Stimulated activated CD4-positive, alpha-beta T cell treated with anti-CD3 and anti-CD28 coated beads, Interleukin-2, amount 100 ng/mL, for 4 hours (primary cell): ENCODE data around the gene FANCD2.
A peak's percentile ranks its signal among the peaks of the same experiment; 100 is the strongest.
"Not testable (repeated sequence)": the region's sequence is repeated elsewhere in the genome, so short reads cannot be mapped to it uniquely, and the experiment has no call there.

ENCODE experiments used
- DNase-seq: peaks from one replicate; pipeline ENCODE4 v3.0.0-alpha.2; 2020; ENCODE audit warnings: low read depth

The FANCD2 gene

DNA sequence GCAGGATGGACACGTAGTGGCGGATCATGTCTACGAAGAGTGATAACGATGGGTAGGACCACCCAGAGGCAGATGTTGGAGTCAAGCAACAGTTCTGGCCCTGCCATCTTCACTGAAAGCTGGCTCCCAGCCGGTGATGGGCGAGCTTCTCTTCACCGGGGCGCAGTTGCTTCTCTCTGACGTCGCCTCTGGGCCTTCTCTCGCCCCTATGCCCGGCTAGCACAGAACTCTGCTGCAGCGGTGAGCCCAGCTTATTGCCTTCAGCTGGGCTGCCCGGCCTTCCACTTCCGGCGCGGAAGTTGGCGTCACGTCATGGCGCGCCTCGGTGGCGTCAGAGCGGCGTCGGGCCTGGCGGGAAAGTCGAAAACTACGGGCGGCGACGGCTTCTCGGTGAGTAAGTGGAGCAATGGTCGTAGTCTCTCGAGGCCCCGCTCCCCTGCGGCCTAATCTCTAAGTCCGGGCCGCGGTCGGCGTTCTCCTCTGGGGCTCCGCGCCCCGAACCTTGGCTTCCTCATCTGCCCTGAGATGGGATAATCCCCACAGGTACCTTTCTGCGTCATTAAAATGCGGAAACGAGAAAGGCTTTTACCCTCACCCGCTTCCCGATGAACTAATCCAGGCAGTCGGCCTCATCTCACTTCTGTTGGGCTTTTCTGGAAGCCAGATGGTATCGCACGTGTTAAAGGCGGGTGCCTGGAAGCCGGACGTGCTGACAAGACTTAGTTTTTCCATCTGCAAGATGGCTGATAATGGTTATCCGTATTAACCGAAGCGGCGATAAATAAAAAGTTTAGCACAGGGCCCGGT, at the start of gene FANCD2:
FANCD2 (plus strand) TSS at position 354 of the 807 bp plus-strand sequence. CDS start 2,221 bp downstream, outside the sequence.
- DNase-seq: peak; percentile 88

DNA sequence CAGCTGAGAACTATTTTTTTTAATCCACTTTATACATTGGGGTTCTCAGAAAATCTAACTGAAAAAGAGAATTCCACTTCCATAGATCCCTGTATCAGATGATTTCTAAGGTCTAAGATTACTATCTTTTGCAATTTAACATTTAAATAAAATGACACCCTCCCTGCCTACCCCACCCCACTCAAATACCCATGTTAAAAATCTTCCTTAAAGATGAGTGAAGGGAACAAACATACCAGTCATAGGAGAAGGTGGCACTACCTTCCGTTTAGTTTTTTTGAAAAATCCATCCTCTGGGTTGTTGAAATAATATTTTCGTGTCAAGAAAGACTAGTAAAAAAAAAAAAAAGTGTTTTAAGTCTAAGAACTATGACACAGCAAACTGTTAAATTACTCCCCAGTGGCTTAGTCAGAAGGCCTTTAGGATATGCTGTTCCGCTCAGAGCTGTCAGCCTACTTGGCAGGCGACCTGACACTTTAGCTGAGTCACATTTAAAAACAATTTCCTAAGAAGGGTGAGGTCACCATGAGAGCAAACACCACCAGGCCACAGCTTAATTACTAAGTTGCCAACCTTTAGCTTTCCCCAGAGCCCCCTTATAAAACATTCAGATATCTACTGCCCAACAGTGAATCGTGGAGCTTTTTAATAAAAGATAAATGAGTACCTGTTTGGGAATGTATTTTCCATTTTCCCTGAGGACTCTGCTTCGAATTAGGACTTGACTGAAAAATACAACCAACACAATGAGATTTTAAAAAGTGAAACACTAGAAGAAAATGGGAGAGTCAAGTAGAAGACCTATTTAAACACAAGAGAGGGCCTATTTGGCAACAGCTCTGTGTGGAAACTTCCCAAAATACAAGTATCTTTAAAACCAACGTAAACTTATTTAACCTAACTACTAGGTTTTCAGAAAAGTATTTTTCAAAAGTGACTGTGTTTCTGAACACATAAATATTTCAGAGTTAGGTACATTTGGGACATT, 49.2 kb upstream of the FANCD2 start:
- no peak for DNase-seq

DNA sequence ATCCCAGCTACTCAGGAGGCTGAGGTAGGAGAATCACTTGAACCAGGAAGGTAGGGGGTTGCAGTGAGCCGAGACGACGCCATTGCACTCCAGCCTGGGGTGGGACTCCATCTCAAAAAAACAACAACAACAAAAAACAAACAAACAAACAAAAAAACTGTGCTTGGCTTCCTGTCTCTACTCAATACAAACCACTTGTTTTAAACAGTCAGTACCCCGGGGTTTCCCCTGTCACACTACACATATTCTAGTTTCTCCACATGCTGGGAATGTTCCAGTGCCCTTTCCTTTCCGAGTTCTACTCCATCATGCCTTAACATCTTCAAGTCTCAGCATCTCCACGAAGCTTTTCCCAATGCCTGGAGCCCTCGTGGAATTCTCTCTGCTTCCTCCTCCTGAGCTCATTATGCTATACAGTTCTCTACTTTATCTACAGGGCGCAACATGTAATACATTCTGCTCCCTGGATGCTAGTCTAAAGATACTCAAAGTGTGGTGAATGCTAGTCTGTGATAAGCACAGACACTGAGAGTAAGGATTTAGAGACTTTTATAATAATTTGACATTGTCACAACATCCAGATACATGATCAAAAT, 47.4 kb upstream of the FANCD2 start:
- no peak for DNase-seq

DNA sequence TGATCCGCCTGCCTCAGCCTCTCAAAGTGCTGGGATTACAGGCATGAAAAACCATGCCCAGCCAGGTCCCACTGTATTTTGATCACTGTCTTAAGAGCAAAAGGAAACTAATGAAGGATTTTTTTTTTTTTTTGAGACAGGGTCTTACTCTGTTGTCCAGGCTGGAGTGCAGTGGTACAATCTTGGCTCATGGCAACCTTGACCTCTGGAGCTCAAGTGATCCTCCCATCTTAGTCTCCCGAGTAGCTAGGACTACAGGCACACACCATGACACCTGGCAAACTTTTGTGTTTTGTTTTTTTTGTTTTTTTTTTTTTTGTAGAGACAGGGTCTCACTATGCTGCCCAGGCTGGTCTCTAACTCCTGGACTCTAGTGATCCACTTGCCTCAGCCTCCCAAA, 46.0 kb upstream of the FANCD2 start:
- no peak for DNase-seq

DNA sequence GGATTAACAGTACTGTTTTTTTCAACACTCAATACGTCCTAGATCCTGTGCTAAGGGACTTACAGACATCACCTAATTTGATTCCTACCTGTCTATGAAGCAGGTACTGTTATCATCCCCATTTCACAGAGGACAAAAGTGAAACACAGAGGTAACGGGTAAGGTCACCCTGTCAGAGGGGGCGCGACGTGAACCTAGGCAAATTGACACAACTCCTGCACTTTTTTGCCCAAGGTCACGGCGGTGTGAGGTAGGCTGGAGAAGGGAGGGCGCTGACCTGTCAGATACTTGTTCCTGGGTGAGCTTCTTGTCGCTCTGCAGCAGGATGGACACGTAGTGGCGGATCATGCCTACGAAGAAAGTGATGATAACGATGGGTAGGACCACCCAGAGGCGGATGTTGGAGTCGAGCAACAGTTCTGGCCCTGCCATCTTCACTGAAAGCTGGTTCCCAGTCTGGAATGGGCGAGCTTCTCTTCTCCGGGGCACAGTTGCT, 40.0 kb upstream of the FANCD2 start:
- DNase-seq: no peak

DNA sequence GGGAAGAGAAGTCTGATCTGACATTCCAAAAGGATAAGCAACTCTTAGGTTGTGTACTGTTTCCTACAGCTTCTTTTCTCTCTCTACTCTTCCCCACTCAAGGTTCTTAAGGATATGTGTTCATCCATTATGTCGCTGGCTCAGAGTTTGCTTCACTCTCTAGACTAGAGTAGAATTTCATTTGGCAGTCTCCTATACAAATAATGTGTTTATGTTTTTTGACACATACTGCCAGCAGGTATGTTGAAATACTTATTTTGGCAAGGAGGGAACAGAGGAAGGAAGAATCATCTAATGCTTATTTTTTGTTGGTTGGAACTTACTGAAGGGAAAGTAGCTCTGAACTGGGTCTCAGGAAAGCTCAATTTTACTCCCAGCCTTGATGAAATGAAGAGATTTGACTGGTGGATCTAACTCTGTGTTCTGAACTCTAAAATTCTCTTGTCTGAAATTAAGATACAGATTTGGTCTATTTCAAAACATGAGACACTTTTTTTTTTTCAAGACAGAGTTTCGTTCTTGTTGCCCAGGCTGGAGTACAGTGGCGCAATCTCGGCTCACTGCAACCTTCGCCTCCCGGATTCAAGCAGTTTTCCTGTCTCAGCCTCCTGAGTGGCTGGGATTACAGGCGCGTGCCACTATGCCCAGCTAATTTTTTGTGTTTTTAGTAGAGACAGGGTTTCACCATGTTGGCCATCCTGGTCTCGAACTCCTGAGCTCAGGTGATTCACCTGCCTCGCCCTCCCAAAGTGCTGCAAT, 32.0 kb upstream of the FANCD2 start:
- DNase-seq: no peak

DNA sequence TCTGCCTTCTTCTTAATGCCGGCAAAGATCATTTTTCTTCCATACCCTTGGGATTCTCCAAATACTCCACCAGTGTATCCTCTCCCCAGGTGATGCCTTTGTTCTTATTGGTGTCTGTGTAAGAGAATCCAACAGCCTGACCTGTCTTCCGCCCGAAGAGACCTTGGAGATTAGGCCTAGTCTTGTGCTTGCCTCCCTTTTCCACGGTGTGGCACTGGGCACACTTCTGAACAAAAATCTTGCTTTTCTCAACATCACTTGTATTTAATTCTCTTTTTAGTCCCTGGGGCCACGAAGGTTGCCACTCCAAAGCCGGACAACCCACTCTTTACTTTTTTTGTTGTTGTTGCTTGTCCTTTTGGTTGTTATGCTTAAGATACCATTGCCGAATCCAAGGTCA, 25.6 kb upstream of the FANCD2 start:
- no peak for DNase-seq

DNA sequence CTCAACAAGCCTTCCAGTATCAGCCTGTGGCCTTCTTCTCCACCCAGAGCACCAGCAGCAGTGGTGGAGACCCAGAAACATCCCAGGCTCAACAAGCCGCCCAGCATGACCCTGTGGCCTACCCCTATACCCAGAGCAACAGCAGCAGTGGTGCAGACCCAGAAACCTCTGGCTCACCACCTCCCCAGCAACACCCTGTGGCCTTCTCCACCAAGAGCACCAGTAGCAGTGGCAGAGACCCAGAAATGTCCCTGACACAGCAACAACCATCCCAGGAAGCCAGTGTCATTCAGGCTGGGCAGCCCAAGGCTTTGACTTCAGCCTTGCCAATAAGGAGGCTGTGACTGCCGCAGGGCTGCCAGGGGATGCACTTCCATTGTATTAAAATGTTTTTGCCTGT, 23.3 kb upstream of the FANCD2 start:
- DNase-seq: no peak

DNA sequence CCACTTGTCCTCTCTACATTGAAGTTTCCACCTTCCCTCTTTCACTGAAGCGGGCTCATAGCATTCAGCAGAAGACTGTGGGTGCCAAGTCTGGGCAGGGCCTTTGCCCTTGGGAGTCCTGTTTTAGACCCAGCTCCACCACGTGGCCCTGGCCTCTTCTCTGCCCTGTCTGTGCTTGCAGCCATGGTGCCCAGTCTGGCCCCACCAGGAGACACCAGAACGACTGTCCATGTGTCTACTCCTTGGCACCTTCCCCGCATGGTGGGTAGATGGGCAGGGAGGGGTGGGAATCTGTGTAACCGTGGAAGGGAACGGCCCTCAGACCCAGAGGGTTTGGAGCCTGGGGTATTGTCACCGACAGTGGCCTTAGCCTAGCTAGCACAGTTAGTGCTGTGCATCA, 21.7 kb upstream of the FANCD2 start:
- DNase-seq: no peak

DNA sequence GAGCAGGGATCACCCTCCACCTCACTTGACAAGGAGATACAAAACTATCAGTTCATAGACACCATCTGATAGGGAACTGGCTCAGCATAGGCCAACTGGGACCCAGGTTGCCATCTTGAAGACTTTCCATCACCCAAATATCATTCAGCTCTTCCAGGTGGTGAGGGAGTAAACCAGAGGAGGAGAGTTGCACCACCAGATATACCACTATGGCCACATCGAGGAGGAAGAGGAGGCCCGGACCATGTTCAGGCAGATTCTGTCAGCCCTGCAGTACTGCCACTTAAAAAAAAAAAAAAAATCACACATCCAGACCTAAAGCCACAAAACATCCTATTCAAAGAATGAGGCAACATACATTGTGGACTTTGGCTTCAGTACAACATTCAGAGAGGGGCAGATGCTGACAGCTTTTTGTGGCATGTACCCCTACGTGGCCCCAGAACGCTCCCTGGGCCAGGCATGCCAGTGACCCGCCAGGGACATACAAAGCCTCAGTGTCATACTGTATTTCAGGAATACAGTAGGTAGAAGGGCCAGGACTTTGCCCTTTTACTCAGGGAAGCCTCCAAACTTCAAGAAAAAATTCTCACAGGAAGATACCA, 21.2 kb upstream of the FANCD2 start:
- DNase-seq: no peak

DNA sequence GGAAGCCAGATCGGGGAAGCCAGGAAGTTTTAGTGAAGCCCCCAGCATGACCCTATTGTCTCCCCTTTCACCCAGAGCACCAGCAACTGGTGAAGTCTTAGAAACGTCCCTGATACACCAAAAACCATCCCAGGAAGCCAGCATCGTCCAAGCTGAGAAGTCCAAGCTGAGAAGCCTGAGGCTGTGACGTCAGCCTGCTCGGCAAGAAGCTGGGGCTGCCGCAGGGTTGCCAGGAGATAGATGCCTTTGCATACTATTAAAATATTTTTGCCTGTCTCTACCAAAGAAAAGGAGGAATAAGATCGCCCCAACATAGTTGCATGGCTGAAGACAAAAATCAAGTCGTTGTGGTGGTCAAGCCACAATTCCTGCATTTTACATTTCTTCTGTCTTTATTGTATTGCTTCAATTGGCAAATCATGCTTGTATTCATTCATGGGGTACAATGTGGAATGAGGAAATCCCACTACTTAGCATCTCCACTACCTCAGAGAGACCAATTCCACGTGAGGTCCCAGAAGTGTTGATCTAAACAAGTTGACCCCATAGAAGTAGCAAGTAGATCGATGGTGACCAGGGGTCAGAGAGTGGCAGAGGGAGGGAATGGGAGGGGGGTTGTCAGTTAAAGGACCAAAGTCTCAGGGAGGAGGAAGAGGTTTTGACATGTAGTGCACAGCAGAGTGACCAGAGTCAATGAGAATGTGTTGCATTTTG, 20.0 kb upstream of the FANCD2 start:
- no peak for DNase-seq

DNA sequence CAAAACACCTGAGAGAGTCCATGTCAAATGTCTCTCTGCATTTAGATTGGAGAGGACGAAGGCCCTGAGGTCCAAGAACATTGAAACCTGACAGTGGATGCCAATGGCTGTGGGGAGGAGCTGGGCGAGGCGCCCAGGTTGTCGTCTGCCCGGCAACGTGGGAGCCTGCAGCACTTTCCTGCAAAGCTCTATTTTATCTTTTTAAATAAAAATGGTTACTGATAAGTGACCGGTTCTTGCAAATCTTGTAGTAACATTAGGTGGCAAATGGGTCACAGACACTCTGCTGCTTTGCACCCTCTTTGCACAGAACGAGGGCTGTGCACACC, 19.5 kb upstream of the FANCD2 start:
- no peak for DNase-seq

DNA sequence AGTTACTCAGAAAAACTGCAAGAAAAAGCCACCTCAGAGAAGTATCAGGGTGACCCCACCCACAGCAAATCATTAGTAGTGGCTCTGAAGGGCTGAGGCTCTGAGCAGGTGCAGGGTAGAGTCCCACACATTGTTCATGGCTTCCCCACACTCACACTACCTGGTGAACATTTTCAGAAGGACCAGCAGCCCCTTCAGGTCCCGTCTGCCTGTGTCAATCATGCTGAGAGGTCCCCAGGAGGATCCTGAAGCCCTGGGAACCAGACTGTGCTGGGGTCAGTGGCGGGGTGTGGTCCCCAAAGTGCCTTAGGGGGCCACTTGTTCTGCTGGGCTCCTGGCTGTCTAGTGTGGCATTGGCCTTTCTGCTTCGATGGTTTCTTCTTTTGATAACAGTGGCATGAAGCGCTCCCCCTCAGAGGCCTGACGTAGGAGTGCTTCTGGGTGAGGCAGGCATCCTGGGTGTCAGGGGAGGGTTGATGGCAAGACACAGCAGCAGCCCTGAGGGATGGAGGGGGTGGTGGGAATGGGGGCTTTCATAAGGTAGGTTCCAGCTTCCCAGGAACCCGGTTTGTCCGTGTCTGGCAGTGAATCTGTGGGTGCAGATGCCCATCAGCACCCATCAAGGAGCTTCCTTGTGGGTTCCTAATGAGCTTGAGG, 19.0 kb upstream of the FANCD2 start:
- no peak for DNase-seq

DNA sequence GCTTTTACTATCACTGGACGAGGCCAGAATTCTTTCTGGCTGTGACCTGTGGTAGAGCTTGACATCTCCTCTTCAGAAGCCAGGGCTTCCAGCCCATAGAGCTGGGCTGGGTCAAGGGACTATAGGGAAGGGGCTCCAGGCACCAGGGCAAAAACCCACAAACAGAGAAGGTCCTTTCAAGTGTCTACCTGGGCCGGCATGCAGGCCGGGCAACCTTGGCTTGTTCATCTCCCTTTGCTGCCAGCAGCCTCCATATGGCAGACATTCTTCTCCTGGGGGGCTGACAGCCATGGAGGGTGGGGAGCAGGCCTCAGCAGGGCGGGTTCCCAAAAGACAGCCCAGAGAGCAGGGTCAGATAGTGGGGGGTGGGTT, 18.0 kb upstream of the FANCD2 start:
- not testable (repeated sequence) for DNase-seq

DNA sequence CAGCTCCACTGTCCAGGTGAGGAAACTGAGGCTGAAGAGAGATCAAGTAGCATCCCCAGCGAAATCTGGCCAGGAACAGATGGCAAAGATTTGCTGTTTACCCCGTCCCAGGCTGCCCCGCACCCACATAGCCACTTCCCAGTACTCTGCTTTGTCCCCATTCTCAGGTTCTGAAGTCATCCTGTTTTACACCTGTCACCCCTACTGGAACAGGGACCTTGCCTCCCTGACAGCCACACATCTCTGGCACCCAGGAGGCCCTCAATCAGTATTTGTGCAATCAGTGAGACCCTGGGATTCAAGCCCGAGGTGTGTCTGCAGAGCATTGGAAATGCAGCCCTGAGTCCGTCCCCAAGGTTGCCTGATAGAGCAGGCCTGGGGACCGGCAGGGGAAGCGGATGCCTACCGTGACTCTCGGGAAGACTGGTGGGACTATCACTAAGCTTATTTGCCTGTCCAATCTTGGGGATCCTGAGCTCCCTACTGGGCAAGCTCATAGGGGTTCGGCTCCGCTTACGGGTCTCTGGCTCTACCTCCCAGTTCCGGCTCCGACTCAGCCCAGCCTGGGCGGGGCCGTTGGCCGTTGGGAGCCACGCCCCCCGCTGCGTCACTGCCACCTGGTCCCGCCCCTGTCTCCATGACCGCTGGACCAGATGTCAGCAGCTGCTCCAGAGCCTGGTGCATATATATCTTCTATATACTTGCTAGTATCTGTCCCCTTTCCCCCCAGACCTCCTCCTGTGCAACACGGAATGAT, 17.5 kb upstream of the FANCD2 start:
- DNase-seq: peak; percentile 61

DNA sequence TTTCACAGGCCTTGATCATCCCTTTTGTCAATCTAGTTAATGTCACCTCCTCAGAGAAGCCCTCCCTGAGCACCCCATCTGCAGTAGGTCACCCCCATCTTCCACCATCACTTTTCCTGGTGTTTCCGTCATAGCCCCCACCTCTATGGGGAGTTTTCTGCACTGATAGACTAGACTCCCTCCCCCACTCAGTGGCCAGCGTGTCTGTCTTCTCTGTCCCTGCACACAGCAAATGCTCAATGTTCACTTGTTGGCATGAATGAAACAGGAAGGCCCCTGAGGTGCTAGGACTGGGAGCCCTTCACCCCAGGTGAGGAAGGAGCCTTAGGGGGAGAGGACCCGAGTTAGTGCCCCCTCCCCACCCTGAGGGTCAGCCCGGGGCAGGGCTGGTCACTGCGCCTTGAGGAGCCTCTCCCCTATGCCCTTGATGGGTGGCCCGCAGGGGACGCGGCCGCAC, 15.8 kb upstream of the FANCD2 start:
- no peak for DNase-seq

DNA sequence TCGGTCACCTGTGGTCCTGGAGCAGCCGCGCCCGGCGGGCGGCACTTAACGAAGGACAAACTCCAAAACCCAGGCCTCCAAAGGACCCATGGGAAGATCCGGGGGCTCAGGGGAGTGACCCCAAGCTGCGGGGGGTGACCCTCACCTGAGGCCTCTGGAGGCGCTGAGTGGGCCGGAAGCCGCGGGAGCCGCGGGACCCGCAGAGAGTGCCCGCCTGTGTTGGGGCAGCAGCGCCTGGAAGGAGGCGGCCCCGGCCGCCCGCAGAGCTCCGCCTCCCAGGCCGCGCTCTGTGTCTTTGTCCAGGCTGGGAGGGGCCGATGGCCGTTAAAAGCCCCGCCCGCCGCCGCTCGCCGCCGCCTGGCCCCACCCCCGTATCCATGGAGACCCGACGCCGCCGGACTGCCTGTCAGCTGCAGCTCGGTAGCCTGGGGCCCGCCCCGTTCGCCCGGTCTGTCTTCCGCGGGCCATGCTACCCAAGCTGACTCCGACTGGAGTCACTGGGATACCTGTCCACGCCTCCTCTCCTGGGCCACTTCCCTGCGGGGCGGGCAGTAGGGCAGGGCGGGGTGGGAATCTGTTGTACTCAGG, 15.3 kb upstream of the FANCD2 start:
- DNase-seq: peak; percentile 54

DNA sequence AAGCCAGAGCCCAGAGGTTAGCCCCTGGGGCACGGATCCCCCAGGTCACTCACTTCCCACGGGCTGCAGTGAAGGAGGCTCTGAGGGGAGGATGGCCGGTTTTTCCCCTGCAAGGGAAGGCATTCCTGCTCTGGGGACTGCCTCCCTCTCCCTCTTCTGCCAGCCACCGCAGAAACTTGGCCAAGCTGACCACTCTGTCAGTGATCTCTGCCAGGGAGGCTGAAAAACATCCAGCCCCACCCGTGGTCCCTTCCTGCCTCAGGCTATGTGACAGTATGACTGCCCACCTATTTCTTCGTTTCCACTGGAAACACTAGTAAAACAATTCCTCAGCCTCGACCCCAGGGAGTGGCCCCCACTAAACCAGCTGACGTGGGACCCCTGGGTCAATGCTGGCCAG, 14.6 kb upstream of the FANCD2 start:
- DNase-seq: no peak

DNA sequence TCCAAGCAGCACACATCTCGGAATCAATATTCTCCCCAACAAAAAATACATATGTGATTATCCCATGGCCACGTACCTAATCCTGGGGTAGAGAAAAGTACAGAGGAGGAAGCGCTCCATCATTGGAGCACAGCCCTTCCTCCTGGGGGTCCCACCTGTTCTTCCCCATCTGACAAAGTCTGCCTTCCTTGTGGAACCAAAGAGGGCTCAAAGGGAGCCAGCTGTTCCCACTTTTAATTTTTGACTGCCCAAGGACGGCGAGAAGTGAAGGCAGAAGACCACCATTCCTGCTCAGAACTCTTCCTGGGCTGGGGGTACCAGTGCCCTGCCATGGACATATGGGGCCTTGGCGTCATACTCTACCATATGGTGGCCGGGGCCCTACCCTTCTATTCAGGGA, 14.1 kb upstream of the FANCD2 start:
- no peak for DNase-seq
